GM13976 (cell line): ENCODE data around the gene AKAP8.

Source experiments
- DNase-seq: peaks from one replicate; pipeline ENCODE4 v3.0.0; 2012; ENCODE audit warnings: low spot score
- CTCF ChIP-seq: IDR thresholded peaks from 2 replicates; pipeline ENCODE4 v1.5.1; 2012; ENCODE audit warnings: borderline replicate concordance, mild to moderate bottlenecking; ENCODE audit not compliant: insufficient read depth; ENCODE audit errors: extremely low read depth, missing control alignments, control extremely low read depth
- in situ Hi-C: fragments of 300-500 bp; cut with MboI; formaldehyde crosslinking; loops from one replicate; pipeline ENCODE4 v1.12.0; 2022; ENCODE audit warnings: low sequenced_read_pairs, mixed read lengths, inconsistent platforms; ENCODE audit not compliant: unreplicated experiment

The AKAP8 gene

GRCh38 chr19:15323496-15324235, 55.9 kb downstream of the AKAP8 start:
- DNase-seq, result no peak
- no peak for TF ChIP-seq CTCF
- in situ Hi-C loops, result no loop called here

GRCh38 chr19:15321739-15322138, 57.8 kb downstream of the AKAP8 start:
- in situ Hi-C loops, result no loop called here
- no peak for TF ChIP-seq CTCF
- DNase-seq, result no peak

GRCh38 chr19:15320116-15320515, 59.5 kb downstream of the AKAP8 start:
- no peak for TF ChIP-seq CTCF

GRCh38 chr19:15318241-15318691, 61.3 kb downstream of the AKAP8 start:
- TF ChIP-seq CTCF, result no peak
- DNase-seq, result no peak
- in situ Hi-C loops, result no loop called here

More at GRCh38 chr19:15320116-15320515, 59.5 kb downstream of the AKAP8 start:
- no peak for DNase-seq
- in situ Hi-C loops, result no loop called here

GRCh38 chr19:15317392-15318071, 62.1 kb downstream of the AKAP8 start:
- DNase-seq, result no peak
- in situ Hi-C loops, result no loop called here
- TF ChIP-seq CTCF, result no peak

- TF ChIP-seq CTCF, result no peak
- in situ Hi-C loops, result no loop called here
- DNase-seq, result peak; percentile 59
Observed at GRCh38 chr19:15316498-15316897, 63.1 kb downstream of the AKAP8 start.
